Measurements from ENCODE around the gene ARGLU1. TPM values are rescaled to one million over a fixed set of nuclear protein-coding genes. Genes with fewer than 3 reads are reported as not detected.
A peak's percentile ranks its signal among the peaks of the same experiment; 100 is the strongest.

Gene ARGLU1
- total RNA-seq, 1 experiment from 2014 or later, result 25.7 TPM

GRCh38 chr13:106524108-106524507 lies 43.8 kb downstream of the ARGLU1 start:
- DNase-seq (ENCODE audit: low read depth), result no peak

- peak; percentile 28 for DNase-seq (ENCODE audit: low read depth)
Measured at GRCh38 chr13:106523576-106523975, 44.4 kb downstream of the ARGLU1 start.

- DNase-seq (ENCODE audit: low read depth), result no peak
Measured at GRCh38 chr13:106522898-106523525, 44.9 kb downstream of the ARGLU1 start.

GRCh38 chr13:106522112-106522705 lies 45.7 kb downstream of the ARGLU1 start:
- no peak for DNase-seq (ENCODE audit: low read depth)

- no peak for DNase-seq (ENCODE audit: low read depth)
Measured at GRCh38 chr13:106521095-106521799, 46.7 kb downstream of the ARGLU1 start.

GRCh38 chr13:106520251-106521054 lies 47.5 kb downstream of the ARGLU1 start:
- DNase-seq (ENCODE audit: low read depth), result no peak

- DNase-seq (ENCODE audit: low read depth), result no peak
Measured at GRCh38 chr13:106518512-106518911, 49.4 kb downstream of the ARGLU1 start.

- DNase-seq (ENCODE audit: low read depth), result no peak
Measured at GRCh38 chr13:106517109-106517847, 50.7 kb downstream of the ARGLU1 start.

GRCh38 chr13:106515635-106516254 lies 52.2 kb downstream of the ARGLU1 start:
- no peak for DNase-seq (ENCODE audit: low read depth)

- no peak for DNase-seq (ENCODE audit: low read depth)
Measured at GRCh38 chr13:106514928-106515634, 52.9 kb downstream of the ARGLU1 start.

- peak; percentile 59 for DNase-seq (ENCODE audit: low read depth)
Measured at GRCh38 chr13:106513025-106513983, 54.6 kb downstream of the ARGLU1 start.

- peak; percentile 94 for DNase-seq (ENCODE audit: low read depth)
Measured at GRCh38 chr13:106507560-106508274, 60.2 kb downstream of the ARGLU1 start.

- no peak for DNase-seq (ENCODE audit: low read depth)
Measured at GRCh38 chr13:106506286-106506685, 61.7 kb downstream of the ARGLU1 start.

GRCh38 chr13:106505732-106506131 lies 62.2 kb downstream of the ARGLU1 start:
- no peak for DNase-seq (ENCODE audit: low read depth)

GRCh38 chr13:106505295-106505694 lies 62.6 kb downstream of the ARGLU1 start:
- DNase-seq (ENCODE audit: low read depth), result no peak

GRCh38 chr13:106503730-106504453 lies 64.0 kb downstream of the ARGLU1 start:
- no peak for DNase-seq (ENCODE audit: low read depth)

GRCh38 chr13:106503272-106503671 lies 64.7 kb downstream of the ARGLU1 start:
- DNase-seq (ENCODE audit: low read depth), result no peak

GRCh38 chr13:106500445-106500844 lies 67.5 kb downstream of the ARGLU1 start:
- peak; percentile 50 for DNase-seq (ENCODE audit: low read depth)
